Activated CD4-positive, alpha-beta T cell treated with anti-CD3 and anti-CD28 coated beads, Interleukin-2, amount 10 ng/mL, durations not matched to agents 24 days and 14 days (primary cell): ENCODE measurements around the gene HECW1. TPM values are rescaled to one million over a fixed set of nuclear protein-coding genes. Genes with fewer than 3 reads are reported as not detected.
"Not testable (repeated sequence)": the region's sequence is repeated elsewhere in the genome, so short reads cannot be mapped to it uniquely, and the experiment has no call there.

Experiments
- DNase-seq: peaks from one replicate; pipeline ENCODE4 v3.0.0; 2022
- H3K27ac Mint-ChIP-seq: one replicate; pipeline ENCODE4 v1.8.0; 2022; ENCODE audit warnings: mild to moderate bottlenecking, mixed read lengths
- H3K27me3 Mint-ChIP-seq: one replicate; pipeline ENCODE4 v1.8.0; 2022; ENCODE audit warnings: mixed read lengths
- H3K36me3 Mint-ChIP-seq: one replicate; pipeline ENCODE4 v1.8.0; 2022; ENCODE audit warnings: low read depth, mild to moderate bottlenecking, mixed read lengths
- H3K4me1 Mint-ChIP-seq: one replicate; pipeline ENCODE4 v1.8.0; 2021; ENCODE audit warnings: mixed read lengths
- H3K4me3 Mint-ChIP-seq: one replicate; pipeline ENCODE4 v1.8.0; 2022; ENCODE audit warnings: mild to moderate bottlenecking, moderate library complexity, mixed read lengths
- H3K9me3 Mint-ChIP-seq: one replicate; pipeline ENCODE4 v1.8.0; 2021; ENCODE audit warnings: mixed read lengths
- intact Hi-C: fragments of 100-400 bp; cut with micrococcal nuclease; formaldehyde crosslinking; loops from one replicate; pipeline ENCODE4 v1.15.1; 2023
- total RNA-seq: library from RNA; stranded (reverse); gene quantifications from 2 replicates; pipeline ENCODE4 v1.2.3, GENCODE V29; 2022

The HECW1 gene
- total RNA-seq, 1 donor from 2014 or later: not detected

GRCh38 chr7:43212921-43213320, 100.5 kb downstream of the HECW1 start:
- Mint-ChIP-seq H3K9me3 (no peaks in the 10 kb centered on the region), H3K27me3 (peaks cover 14% of the 10 kb centered on the region), H3K36me3 (no peaks in the 10 kb centered on the region), H3K27ac (no peak overlapping the region), H3K4me3 (no peak overlapping the region), H3K4me1 (no peaks in the 10 kb centered on the region)
- intact Hi-C loops: no loop called here
- DNase-seq: no peak

DNA sequence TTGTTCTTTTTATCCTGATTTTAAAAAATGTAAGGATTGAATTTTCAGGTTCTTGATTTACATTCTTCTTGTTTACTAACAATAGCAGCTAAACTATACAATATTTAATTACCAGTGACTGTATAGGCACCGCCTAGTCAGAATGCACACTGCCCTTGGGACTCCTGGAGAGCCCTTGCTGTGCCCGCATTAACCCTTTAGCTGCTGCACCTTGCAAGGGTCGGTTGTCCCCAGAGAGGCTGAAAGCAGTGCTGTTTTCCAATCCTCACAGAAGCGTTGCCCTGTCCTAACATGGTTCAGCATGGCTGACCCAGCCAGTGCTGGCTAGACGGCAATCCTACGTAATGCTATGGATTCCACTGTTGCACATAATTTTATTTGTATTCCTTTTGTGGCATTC, 102.6 kb downstream of the HECW1 start:
- H3K27me3 Mint-ChIP-seq: peaks cover 10% of the 10 kb centered on the region

DNA sequence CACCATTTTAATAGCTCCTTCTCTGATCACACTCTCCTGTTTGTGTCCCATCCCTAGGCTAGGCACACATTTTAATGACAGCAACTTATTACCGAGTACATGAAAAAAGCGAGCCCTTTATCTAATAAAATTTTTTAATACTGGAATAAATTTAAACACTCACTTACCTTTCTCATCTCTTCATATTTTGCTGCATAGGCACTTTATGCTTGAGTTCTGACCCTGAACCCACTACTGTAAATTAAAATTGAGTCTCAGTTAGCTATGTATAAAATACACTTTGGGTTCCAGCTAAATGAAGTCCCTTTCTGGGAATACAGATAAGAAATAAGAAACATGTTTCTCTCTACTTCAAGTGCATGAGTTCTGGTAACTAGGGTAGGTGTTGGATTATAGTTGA, 104.6 kb downstream of the HECW1 start:
- Mint-ChIP-seq H3K36me3 (no peaks in the 10 kb centered on the region), H3K4me3 (no peak overlapping the region), H3K27me3 (peaks cover 10% of the 10 kb centered on the region), H3K9me3 (no peaks in the 10 kb centered on the region), H3K4me1 (no peaks in the 10 kb centered on the region), H3K27ac (no peak overlapping the region)
- intact Hi-C loops: no loop called here
- no peak for DNase-seq

More for the DNA sequence above, 102.6 kb downstream of the HECW1 start:
- intact Hi-C loops: no loop called here
- Mint-ChIP-seq H3K36me3 (no peaks in the 10 kb centered on the region), H3K27ac (no peak overlapping the region), H3K9me3 (no peaks in the 10 kb centered on the region), H3K4me3 (no peak overlapping the region), H3K4me1 (no peaks in the 10 kb centered on the region)
- no peak for DNase-seq

DNA sequence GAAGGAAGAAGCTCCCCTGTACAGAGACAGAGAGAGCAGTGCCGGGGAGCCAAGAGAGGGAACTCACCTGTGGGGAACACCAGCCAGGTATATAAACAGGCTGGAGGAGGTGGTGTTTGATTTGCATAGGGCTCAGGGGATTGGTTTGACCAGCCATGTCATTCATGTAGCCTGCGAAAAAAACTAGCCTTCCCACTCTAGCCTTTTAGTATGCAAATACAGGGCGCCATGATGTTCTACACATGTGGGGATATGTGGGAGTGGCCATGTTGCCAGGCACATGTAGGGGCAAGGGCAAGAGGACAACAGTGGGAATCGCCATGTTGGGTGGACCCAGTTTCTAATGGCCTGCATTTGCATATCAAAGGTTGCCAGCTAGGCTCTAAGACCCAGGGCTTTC, 106.5 kb downstream of the HECW1 start:
- H3K27me3 Mint-ChIP-seq, DNase-seq, H3K27ac Mint-ChIP-seq, intact Hi-C loops, H3K4me1 Mint-ChIP-seq, H3K9me3 Mint-ChIP-seq, H3K36me3 Mint-ChIP-seq, H3K4me3 Mint-ChIP-seq: not testable (repeated sequence)

GRCh38 chr7:43220250-43220649, 107.8 kb downstream of the HECW1 start:
- DNase-seq: no peak
- Mint-ChIP-seq H3K36me3 (no peaks in the 10 kb centered on the region), H3K27me3 (peaks cover 4% of the 10 kb centered on the region), H3K27ac (no peak overlapping the region), H3K4me1 (no peaks in the 10 kb centered on the region), H3K9me3 (no peaks in the 10 kb centered on the region), H3K4me3 (no peak overlapping the region)
- intact Hi-C loops: no loop called here

- Mint-ChIP-seq H3K27me3 (peaks cover 2% of the 10 kb centered on the region), H3K4me3 (no peak overlapping the region), H3K9me3 (no peaks in the 10 kb centered on the region), H3K27ac (no peak overlapping the region), H3K36me3 (no peaks in the 10 kb centered on the region), H3K4me1 (no peaks in the 10 kb centered on the region)
- intact Hi-C loops: no loop called here
- DNase-seq: no peak
Measured at GRCh38 chr7:43220742-43221141, 108.3 kb downstream of the HECW1 start.

- Mint-ChIP-seq H3K9me3 (no peaks in the 10 kb centered on the region), H3K27me3 (peaks cover 29% of the 10 kb centered on the region), H3K4me3 (no peak overlapping the region), H3K36me3 (no peaks in the 10 kb centered on the region), H3K27ac (no peak overlapping the region), H3K4me1 (no peaks in the 10 kb centered on the region)
- intact Hi-C loops: no loop called here
- DNase-seq: no peak
Measured at GRCh38 chr7:43229801-43230200, 117.4 kb downstream of the HECW1 start.

GRCh38 chr7:43232366-43232765, 119.9 kb downstream of the HECW1 start:
- intact Hi-C loops: no loop called here
- no peaks in the 10 kb centered on the region for H3K4me1 Mint-ChIP-seq
- DNase-seq: no peak
- H3K9me3 Mint-ChIP-seq: no peaks in the 10 kb centered on the region
- no peak overlapping the region for H3K27ac Mint-ChIP-seq
- H3K4me3 Mint-ChIP-seq: no peak overlapping the region
- no peaks in the 10 kb centered on the region for H3K36me3 Mint-ChIP-seq
- H3K27me3 Mint-ChIP-seq: peaks cover 29% of the 10 kb centered on the region

DNA sequence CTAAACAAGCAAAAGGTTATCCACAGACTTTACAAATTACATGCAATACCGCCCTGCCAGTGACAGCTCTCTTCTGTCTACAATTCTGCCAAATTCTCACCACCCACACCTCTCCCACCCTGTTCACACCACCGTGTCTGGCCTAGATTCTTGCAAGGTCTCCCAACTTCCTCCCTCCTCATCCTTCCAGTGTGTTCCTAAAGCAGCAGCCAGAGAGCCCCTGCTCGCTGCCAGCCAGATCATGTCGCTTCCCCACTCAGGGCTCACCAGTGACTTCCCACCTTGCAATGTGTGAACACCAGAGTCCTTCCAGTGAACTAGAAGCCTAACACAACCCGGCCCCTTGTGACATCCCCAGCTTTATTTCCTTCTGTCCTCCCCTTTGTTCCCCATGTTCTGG, 121.6 kb downstream of the HECW1 start:
- no peaks in the 10 kb centered on the region for H3K9me3 Mint-ChIP-seq
- DNase-seq: no peak
- H3K27me3 Mint-ChIP-seq: peaks cover 22% of the 10 kb centered on the region
- H3K4me1 Mint-ChIP-seq: no peaks in the 10 kb centered on the region
- intact Hi-C loops: no loop called here
- H3K4me3 Mint-ChIP-seq: no peak overlapping the region
- no peak overlapping the region for H3K27ac Mint-ChIP-seq
- H3K36me3 Mint-ChIP-seq: no peaks in the 10 kb centered on the region

- no peak overlapping the region for H3K27ac Mint-ChIP-seq
- H3K36me3 Mint-ChIP-seq: no peaks in the 10 kb centered on the region
- no peak for DNase-seq
- intact Hi-C loops: no loop called here
- H3K4me1 Mint-ChIP-seq: no peaks in the 10 kb centered on the region
- peaks cover 15% of the 10 kb centered on the region for H3K27me3 Mint-ChIP-seq
- no peak overlapping the region for H3K4me3 Mint-ChIP-seq
- H3K9me3 Mint-ChIP-seq: no peaks in the 10 kb centered on the region
Measured at GRCh38 chr7:43234968-43235367, 122.5 kb downstream of the HECW1 start.

DNA sequence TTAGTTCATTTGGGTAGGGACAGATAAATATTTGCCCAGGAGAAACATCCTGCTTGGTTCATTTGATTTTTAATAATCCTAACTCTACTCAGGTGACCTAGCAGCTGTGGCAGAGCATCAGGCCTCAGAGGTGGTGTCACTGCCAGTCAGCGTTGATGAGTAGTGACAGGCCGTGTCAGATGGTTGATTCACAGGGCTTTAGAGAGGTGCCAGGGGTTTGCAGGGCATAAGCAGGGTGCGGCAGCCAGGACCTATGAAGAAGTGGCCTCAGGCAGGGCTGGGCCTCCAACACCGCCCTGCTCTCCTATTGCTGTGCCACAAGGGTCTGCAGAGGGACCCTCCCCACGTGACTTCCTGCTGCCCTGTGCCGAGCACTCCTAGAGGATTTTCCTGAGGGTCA, 128.1 kb downstream of the HECW1 start:
- no peak overlapping the region for H3K4me3 Mint-ChIP-seq
- H3K27ac Mint-ChIP-seq: no peak overlapping the region
- intact Hi-C loops: no loop called here
- H3K36me3 Mint-ChIP-seq: no peaks in the 10 kb centered on the region
- no peaks in the 10 kb centered on the region for H3K9me3 Mint-ChIP-seq
- H3K27me3 Mint-ChIP-seq: peaks cover 4% of the 10 kb centered on the region
- H3K4me1 Mint-ChIP-seq: no peaks in the 10 kb centered on the region
- DNase-seq: no peak

DNA sequence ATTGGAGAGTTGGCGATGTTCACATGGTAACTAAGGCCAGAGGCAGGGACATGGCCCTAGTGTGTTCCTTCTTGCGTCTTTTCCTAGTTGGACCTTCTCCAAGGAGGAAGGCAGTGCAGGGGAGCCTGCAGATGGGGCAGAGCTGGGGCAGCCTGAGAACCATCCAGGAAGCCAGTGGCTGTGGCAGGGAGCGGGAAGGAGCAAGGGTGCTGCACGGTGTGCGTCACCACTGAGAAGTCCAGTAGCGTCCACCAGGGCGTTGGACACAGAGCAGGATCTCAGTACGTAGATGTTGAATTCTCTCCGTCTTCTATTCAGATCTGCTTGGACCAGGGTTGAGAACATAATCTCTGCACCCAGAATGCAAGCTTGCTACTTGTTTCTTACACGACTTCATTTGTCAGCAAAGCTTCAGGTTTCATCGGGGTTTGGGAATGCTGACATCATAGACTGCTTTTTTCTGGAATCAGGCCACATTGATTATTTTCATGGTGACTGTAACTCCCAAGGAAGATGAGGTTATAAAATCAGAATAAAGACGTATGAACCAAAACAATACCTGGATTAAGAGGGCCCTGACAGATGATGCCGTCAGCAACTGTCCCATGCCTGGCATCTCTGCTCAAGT, 130.3 kb downstream of the HECW1 start:
- Mint-ChIP-seq H3K27ac (no peak overlapping the region), H3K4me3 (no peak overlapping the region), H3K36me3 (no peaks in the 10 kb centered on the region), H3K9me3 (no peaks in the 10 kb centered on the region), H3K4me1 (no peaks in the 10 kb centered on the region), H3K27me3 (peaks cover 6% of the 10 kb centered on the region)
- intact Hi-C loops: no loop called here
- no peak for DNase-seq

- no peak for DNase-seq
- Mint-ChIP-seq H3K9me3 (no peaks in the 10 kb centered on the region), H3K36me3 (no peaks in the 10 kb centered on the region), H3K4me1 (no peaks in the 10 kb centered on the region), H3K27ac (no peak overlapping the region), H3K4me3 (no peak overlapping the region), H3K27me3 (peaks cover 4% of the 10 kb centered on the region)
- intact Hi-C loops: no loop called here
Measured at GRCh38 chr7:43244232-43244631, 131.8 kb downstream of the HECW1 start.

DNA sequence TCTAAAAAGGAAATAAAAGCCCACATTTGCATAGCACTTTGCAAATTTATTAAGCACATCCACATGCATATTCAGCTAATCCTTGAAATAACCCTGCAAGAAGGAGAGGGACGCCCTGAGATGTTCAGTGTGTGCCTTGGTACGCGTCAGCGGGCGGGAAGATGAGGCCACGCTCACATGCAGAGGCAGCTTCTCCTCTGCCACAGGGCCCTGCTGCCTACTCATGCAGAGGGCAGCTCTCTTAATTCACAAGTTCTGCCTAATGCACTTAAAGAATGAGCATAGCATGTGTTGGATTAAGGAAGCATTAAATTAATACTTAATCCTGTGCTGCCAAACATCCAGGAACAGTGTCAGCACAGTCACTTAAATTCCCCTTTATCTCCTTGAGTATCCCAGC, 132.3 kb downstream of the HECW1 start:
- H3K27me3 Mint-ChIP-seq: peaks cover 4% of the 10 kb centered on the region
- H3K4me3 Mint-ChIP-seq: no peak overlapping the region
- DNase-seq: no peak
- H3K4me1 Mint-ChIP-seq: no peaks in the 10 kb centered on the region
- intact Hi-C loops: no loop called here
- H3K27ac Mint-ChIP-seq: no peak overlapping the region
- no peaks in the 10 kb centered on the region for H3K36me3 Mint-ChIP-seq
- no peaks in the 10 kb centered on the region for H3K9me3 Mint-ChIP-seq

DNA sequence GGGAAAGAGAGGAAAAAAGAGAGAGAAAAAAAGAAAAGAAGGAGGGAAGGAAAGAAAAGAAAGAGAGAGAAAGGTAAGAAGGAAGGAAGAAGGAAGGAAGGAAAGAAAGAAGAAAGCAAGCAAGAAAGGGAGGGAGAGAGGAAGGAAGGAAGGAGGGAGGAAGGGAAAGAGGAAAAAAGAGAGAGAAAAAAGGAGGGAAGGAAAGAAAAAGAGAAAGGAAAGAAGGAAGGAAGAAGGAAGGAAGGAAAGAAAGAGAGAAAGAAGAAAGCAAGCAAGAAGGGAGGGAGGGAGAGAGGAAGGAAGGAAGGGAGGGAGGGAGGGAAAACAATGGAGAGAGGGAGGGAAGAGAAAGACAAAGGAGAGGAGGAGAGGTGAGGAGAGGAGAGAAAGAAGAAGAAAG, 135.3 kb downstream of the HECW1 start:
- intact Hi-C loops: no loop called here
- H3K27ac Mint-ChIP-seq: no peak overlapping the region
- peaks cover 11% of the 10 kb centered on the region for H3K27me3 Mint-ChIP-seq
- H3K36me3 Mint-ChIP-seq: no peaks in the 10 kb centered on the region
- H3K4me1 Mint-ChIP-seq: no peaks in the 10 kb centered on the region
- H3K9me3 Mint-ChIP-seq: no peaks in the 10 kb centered on the region
- no peak overlapping the region for H3K4me3 Mint-ChIP-seq
- no peak for DNase-seq
